Bronchial epithelial cell (primary cell): Measurements from ENCODE around the gene HACD2. TPM values are rescaled to one million over a fixed set of nuclear protein-coding genes. Genes with fewer than 3 reads are reported as not detected.

ENCODE experiments used
- DNase-seq: peaks from one replicate; pipeline ENCODE4 v3.0.0-alpha.2; 2010; ENCODE audit warnings: low read depth
- FAIRE-seq: peaks from 2 replicates; lab custom pipeline; 2011; peaks lifted over from hg19 to GRCh38; lab: Jason Lieb, UNC
- H3K27me3 ChIP-seq: 2 replicates; pipeline ENCODE4 v1.5.1; 2011; ENCODE audit warnings: low read length; ENCODE audit not compliant: control insufficient read depth, insufficient read depth
- H3K36me3 ChIP-seq: 2 replicates; pipeline ENCODE4 v1.5.1; 2011; ENCODE audit warnings: low read length; ENCODE audit not compliant: control insufficient read depth, insufficient read depth
- H3K4me3 ChIP-seq: 2 replicates; pipeline ENCODE4 v1.5.1; 2011; ENCODE audit warnings: mild to moderate bottlenecking, low read depth, low read length, control low read depth
- CTCF ChIP-seq: IDR thresholded peaks from 2 replicates; pipeline ENCODE4 v1.5.1; 2011; ENCODE audit warnings: mild to moderate bottlenecking, moderate library complexity, low read length, control low read depth, inconsistent platforms; ENCODE audit not compliant: insufficient read depth, severe bottlenecking
- total RNA-seq: library from RNA; depleted of rRNA; stranded (reverse); fragments of >200 nt; gene quantifications from 2 replicates; pipeline ENCODE4 v1.2.1, GENCODE V29; 2014

HACD2 gene
- total RNA-seq, 1 donor from 2014 or later = 46.6 TPM

- DNase-seq (no peak), FAIRE-seq (no peak)
- Histone ChIP-seq H3K36me3 (no peaks in the 10 kb centered on the region), H3K27me3 (no peaks in the 10 kb centered on the region), H3K4me3 (no peak overlapping the region)
- no peak for TF ChIP-seq CTCF
These were observed 12.7 kb upstream of the HACD2 start for GRCh38 chr3:123597561-123597960.

- no peak for TF ChIP-seq CTCF
- Histone ChIP-seq H3K4me3 (no peak overlapping the region), H3K27me3 (no peaks in the 10 kb centered on the region), H3K36me3 (no peaks in the 10 kb centered on the region)
- peak; percentile 32 for FAIRE-seq
- DNase-seq = no peak
These were observed 10.7 kb upstream of the HACD2 start for GRCh38 chr3:123595396-123596180.

GRCh38 chr3:123593381-123593780, 8.5 kb upstream of the HACD2 start:
- Histone ChIP-seq H3K36me3 (peaks cover 2% of the 10 kb centered on the region), H3K4me3 (no peak overlapping the region), H3K27me3 (no peaks in the 10 kb centered on the region)
- no peak for DNase-seq
- no peak for TF ChIP-seq CTCF
- FAIRE-seq = no peak

- peaks cover 2% of the 10 kb centered on the region for H3K36me3 ChIP-seq
- H3K4me3 ChIP-seq = no peak overlapping the region
- TF ChIP-seq CTCF = no peak
- FAIRE-seq (no peak), DNase-seq (no peak)
- no peaks in the 10 kb centered on the region for H3K27me3 ChIP-seq
These were observed 6.0 kb upstream of the HACD2 start for GRCh38 chr3:123590685-123591450.

GRCh38 chr3:123587401-123587800, 2.5 kb upstream of the HACD2 start:
- peaks cover 2% of the 10 kb centered on the region for H3K36me3 ChIP-seq
- no peak overlapping the region for H3K4me3 ChIP-seq
- DNase-seq (no peak), FAIRE-seq (no peak)
- TF ChIP-seq CTCF = no peak
- H3K27me3 ChIP-seq = no peaks in the 10 kb centered on the region
